Activated gamma-delta T cell treated with Interleukin-2 at 50 U/mL for 16 hours (primary cell): Measurements from ENCODE around the gene ERGIC1.
"Not testable (repeated sequence)": the region's sequence is repeated elsewhere in the genome, so short reads cannot be mapped to it uniquely, and the experiment has no call there.

ENCODE experiments used
- DNase-seq: peaks from one replicate; pipeline ENCODE4 v3.0.0-alpha.2; 2020

Gene ERGIC1

DNA sequence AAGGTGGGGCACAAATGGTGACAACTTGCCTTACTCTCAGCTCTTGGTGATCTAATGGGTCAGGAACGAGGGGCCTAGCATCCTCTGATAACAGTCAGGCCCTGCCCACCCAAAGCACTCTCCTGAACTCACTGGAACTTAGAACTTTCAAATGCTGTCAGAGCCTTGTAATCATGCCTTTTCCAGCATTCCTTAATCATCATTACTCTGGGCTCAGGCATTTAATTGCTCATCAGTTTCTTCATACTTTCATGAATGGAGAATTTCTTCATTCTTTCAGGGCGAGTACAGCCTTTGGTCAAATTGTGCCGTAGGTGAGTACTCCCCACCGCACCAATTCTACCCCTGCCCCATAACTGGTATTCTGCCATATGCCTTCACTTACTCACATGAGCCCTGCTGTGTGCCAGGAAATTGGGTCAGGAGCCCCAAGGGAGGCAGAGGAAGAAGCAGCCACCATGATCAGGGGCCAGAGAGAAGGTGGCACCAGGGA, 32.8 kb upstream of the ERGIC1 start:
- DNase-seq = no peak

DNA sequence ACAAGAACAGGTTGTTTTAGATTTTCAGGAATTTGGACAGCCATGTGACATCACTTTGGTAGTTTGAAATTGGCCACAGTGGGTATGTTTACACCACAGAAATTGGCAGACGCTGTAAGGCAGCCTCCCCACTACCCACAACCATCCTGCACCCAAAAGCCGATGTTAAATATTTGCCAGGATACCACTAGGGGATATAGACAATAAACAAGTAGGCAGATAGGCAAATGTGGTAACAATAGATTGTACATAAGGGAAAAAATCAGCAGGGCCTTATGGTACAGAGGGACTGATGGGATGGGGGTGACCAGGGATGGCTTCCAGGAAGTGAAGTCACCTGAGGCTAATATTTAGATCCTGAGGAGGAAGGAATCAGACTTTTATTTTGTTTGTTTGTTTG, 31.9 kb upstream of the ERGIC1 start:
- DNase-seq = no peak

DNA sequence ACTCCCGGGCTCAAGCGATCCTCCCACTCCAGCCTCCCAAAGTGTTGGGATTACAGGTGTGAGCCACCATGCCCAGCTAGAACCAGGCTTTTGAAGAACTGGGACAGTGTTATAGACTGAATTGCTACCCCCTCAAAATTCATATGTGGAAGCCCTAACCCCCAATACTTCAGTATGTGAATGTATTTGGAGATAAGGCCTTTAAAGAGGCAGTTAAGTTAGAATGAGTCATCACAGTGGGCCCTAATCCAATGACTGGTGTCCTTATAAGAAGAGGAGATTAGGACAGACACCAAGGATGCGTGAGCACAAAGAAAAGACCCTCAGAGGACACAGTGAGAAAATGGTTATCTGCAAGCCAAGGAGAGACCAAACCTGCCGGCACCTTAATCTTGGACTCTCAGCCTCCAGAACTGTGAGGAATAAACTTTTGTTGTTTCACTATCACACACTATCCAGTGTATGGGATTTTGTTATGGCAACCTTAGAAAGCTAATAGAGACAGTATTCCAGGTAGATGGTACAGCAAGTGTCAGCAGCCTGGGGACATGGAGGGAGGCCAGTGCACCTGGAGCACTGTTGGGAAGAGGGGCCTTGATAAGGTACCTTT, 31.4 kb upstream of the ERGIC1 start:
- DNase-seq = no peak

DNA sequence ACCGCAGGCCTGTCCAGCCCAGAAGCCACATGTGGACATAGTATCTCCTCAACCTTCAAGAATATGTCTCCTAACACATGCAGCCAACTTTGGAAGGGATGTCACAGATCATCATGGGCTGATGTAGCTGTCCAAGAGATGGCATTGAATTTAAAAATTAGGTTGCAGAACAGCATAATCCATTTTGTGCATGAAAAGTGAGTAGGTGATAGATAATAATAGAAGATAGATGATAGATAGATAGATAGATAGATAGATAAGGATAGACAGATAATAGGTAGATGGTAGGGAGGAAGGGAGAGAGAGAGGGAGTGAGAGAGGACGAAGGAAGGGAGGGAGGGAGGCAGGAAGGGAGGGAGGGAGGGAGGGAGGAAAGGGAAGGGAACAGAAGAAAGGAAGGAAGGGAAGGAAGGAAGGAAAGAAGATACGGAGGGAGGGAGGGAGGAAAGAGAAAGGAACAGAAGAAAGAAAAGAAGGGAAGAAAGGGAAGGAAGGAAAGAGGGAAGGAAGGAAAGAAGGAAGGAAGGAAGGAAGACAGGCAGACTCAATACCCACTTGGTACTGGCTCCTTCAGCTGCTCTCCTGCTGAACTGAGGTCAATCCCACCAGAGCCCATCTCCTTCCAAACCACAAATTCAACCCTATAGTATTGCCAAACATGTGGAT, 28.9 kb upstream of the ERGIC1 start:
- DNase-seq = no peak

DNA sequence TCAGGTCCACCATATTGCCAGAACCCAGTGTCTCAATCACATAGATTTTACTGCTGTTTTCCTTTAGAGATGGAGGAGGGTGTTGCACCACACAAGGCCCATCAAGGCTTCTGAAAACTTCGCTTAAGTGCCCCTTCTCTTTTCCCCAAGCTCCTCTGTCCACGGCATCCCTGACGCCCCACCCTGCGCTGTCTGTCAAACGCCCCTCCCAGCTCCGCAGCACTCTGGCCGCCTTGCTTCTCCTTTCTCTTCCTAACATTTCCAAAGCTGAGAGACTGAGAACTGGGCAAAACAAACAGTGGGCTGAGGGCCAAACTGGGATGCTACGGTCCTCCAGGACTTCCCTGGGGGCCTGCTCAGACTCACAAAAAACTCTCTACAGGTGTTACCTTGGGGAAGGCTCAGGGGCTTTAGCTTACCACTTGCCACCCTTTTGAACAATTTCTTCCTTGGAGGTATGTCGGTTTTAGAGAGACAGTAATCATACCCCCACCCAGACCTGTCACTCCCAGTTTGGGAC, 28.3 kb upstream of the ERGIC1 start:
- DNase-seq = no peak

DNA sequence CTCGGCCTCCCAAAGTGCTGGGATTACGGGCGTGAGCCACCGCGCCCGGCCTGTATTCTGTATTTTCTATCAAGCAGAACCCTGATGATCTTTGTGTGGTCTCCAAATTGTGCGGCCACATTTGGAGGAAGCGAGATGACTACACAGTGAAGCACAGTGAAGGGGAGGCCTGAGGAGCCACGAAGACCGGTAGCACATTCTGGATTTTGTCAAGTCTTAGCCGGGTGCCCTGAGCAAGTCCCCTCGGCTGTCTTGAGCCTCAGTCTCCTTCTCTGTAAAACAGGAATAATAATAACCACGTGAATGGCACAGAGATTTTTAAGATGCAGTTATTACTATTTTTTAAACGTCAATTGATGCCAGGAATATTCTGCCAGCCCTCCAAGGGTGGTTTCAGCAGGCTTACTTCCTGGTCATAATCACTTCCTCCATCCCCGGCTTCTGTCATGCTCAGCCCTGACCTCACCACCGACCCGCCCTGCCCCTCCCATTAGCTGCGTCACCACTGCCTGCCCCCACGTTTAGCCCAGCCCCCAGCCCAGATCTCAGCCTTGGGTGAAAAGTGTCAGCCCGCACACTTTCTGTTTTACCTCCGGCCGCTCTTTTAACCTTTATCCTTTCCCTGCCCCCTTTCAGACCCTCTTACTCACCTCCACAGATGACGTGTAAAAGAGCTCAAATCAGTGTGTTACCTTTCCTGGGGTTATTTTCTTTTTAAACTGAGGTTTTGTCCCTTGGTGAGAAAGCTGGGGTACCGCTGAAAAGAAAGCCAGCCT, 27.0 kb upstream of the ERGIC1 start:
- DNase-seq = peak; percentile 81

DNA sequence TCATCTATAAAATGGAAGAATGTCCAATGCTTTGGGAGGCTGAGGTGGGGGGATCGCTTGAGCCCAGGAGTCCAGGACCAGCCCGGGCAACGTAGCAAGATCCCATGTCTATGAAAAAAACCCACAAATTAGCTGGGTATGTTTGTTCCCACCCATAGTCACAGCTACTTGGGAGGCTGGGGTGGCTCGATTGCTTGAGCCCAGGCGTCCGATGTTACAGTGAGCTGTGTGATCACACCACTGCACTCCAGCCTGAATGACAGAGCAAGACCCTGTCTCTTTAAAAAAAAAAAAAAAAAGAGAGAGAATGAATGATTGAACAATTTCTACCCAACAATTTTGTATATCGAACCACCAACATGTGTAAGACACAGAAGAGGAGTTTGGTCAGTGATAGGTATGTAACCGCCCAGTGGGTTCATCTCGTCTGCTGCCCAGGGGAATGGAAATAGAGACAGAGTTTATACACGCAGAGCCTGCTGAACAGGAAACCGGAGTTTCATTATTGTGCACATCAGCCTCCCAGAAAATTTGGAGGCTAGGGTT, 26.2 kb upstream of the ERGIC1 start:
- DNase-seq = no peak

DNA sequence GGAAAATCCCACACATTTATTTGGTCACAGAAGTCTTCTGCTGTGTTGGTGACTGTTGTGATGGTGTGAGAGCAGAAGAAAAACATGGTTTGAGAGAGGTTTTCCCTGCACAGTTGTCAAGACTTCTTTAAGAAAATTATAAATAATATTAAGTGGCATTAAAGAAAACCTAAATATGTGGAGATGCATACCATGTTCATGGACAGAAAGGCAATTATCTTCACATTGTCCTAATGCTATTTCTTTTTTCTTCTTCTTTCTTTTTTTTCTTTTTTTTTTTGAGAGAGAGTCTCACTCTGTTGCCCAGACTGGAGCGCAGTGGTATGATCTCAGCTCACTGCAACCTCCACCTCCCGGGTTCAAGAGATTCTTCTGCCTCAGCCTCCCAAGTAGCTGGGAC, 24.3 kb upstream of the ERGIC1 start:
- no peak for DNase-seq

DNA sequence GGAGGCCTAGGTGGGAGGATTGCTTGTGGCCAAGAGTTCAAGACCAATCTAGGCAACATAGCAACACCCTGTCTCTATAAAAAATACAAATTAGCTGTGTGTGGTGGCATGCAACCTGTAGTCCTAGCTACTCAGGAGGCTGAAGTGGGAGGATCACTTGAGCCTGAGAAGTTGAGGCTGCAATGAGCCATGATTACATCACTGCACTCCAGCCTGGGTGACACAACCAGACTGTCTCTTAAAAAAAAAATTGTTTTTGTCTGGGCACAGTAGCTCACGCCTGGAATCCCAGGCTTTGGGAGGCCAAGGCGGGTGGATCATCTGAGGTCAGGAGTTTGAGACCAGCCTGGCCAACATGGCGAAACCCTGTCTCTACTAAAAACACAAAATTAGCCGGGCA, 23.1 kb upstream of the ERGIC1 start:
- not testable (repeated sequence) for DNase-seq

DNA sequence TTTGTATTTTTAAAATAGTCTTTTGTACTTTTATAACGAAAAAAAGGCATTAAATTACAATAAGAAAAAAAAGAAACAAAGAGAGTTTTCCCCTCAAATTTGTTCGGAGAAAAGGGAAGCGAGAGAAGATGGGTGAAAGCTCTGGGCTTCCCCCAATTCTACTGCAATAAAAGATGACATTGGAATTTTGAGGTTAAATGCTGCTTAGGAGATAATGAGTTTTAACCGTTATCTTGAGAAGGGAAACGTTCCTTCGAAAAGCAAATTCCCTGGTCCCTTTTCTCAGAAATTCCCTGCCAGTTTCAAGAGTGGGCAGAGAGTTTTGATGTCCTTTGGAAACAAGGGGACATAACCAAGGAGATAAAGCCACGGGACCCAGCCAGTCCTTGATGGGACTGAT, 18.4 kb upstream of the ERGIC1 start:
- DNase-seq = no peak

DNA sequence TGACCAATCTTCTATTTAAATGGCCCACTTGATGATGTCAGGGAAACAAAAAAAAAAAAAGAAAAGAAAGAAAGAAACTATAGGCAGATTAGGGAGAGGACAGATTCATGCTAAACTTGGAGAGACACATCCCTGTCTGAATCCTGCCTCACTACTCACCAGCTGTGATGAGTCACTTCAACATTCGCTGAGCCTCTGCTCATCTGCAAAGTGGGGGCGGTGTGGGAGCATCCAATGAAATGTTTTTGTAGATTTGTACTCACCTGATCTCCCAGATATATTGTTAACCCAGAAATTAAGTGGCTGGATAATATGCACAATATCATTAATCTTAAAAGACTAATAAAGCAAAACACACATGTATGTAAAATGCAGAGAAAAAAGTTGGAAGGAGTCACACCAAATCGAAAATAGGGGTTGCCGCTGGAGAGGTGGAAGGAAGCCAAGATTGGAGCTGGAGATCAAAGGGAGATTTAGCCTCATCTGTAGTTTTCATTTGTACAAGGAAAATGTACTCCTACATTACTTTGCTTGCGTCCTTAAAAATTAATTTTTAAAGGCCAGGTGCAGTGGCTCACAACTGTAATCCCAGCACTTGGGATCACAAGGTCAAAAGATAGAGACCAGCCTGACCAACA, 17.0 kb upstream of the ERGIC1 start:
- DNase-seq = no peak

DNA sequence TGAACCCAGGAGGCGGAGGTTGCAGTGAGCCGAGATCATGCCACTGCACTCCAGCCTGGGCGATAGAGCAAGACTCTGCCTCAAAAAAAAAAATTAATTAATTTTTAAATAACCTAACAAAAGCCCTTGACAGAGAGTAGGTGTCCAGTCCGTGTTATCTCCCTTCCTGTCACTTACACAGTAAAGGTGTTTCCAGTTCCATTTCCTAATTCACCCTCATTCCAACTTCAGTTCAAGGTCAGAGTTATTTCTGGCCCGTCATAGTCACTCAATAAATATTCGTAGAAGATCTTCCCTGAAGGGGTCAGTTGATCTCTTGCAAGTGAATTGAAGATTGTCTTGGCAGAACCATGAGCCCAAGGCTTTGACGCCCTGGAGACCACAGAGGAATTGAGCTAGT, 16.4 kb upstream of the ERGIC1 start:
- DNase-seq = no peak

DNA sequence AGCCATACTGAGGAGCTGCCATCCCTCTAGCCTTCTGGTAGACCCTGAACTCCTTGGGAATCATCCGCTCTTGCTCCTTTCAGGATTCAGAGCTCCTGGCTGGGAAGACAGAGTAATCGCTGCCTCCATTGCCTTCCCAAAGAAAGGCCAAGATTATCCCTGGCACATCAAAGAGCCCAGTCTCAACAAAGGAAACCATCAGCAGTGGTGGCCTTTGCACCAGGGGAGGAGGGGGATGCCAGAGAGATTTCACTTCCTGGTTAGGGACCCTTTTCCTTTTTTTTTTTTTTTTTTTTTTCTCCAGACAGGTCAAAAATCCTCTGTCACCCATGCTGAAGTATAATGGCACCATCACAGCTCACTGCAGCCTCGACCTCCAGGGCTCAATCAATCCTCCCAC, 16.0 kb upstream of the ERGIC1 start:
- no peak for DNase-seq

DNA sequence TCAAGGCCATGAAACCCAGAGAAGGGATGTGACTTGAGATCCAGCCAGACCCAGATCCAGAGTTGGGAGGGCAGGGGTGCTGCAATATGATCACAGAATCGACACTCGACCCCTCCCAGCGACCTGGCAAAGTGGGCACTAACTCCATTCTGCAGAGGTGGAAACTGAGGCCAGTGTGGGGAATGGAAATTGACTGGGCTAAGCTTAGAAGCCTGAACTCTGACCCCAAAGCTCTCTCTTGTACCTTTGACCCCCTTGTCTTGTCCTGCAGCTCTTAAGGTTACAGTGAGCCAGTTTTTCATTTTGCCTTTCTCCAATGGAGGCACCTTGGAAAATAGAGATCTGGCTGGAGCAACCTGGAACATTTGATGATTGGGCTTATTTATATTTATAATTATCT, 14.5 kb upstream of the ERGIC1 start:
- no peak for DNase-seq

DNA sequence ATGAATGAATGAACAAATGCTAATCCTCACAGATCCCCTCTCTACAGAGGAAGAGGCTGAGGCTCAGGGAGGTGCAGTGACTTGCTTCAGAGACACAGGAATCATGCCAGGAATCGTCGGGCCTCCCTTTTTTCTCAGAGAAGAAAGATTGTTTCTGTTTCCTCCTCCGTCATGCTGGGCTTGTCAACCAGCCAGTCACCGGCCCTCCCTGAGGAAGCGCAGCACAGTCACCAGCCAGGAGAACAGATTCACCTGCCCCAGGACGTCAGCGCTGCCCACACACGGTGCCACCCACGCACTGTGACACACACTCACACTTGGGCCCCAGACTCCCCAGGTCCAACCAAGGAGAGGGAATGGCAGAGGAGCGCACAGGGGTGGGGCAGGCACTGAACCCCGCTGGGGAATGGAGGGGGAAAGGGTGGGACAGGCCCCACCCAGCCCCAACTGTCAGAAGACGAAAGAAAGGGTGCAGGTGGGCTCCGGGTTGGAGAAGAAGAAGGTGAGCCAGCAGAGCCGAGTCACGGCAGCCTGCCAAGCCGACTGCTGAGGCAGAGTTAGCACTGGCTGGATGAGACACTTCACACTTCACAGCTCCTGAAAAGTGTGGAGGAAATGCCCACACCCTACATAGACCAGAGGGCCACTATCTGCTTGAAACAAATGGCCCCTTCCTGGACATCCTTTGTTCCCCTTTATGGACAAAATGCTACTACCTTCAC, 13.8 kb upstream of the ERGIC1 start:
- DNase-seq = no peak

DNA sequence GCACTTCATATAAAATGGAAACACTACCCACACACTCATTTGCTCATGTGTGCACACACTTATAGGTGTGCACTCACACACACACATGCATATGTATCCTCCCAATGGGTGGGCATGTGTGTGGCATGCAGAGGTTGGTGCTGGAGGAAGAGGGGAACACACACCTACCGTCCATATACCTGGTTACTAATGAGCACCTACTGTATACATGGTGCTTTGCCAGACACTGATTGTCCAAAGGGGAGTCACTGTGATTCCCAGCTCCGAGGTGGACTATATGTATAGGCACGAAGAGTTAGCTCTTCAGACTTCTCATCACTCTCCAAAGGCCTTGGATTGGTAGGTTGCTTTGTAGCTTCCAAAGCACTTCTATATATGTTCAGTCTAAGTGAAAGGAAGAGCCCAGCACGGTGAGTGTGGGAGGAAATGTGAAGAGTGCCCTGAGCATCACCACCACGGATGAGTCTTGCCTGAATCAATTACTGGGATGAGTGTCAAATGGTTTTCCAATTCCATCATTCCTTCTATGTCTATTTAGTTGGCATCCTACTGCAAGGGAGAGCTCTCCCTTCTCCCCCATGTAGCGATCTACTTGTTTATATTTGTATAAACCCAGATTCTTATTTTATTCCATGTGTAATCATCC, 12.6 kb upstream of the ERGIC1 start:
- no peak for DNase-seq

DNA sequence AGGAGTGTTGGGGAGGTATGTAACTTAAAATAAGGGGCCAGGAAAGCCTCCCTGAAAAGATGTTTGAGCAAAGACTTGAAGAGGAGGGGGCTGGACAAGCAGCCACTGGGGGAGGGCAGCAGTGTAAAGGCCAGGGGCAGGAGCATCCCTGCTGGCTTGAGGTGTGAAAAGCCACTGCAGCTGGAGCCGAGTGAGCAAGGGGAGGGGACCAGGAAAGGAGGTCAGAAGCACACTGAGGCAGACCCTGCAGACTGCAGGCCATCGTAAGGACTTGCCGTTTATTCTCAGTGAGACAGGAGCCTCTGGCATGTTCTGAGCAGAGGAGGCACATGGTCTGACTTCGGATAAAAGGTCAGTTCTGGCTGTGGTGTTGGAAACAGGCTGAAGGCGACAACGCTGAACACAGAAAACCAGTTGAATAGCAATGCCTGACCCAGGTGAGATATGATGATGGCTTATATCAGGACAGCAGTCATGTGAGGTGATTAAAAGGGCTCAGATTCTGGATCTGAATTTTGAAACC, 10.2 kb upstream of the ERGIC1 start:
- DNase-seq = no peak

DNA sequence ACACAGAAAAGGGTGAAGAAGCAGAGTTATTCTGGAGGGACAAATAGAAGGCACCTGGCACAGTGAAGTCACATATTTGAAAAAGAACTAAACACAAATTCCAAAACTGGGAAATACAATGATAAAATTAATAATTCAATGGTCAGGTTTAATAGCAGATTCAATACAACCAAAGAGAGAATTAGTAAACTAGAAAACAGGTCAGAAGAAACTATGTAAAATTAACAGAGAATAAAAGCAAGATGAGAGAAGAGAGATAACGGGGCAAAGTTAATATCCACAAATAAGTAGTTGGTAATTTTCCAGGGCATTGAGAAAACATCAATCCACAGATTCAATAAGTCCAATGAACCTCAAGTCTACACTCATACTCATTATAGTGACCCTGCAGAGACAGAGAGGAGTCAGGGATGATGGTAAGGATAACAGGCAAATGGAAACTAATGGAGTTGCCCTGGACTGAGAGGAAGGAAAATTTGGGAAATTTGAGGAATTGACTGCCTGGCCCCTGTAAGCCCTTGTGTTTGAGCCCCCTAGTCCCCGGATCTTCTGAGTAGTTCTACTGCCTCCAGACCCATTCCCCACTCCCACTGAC, 8.3 kb upstream of the ERGIC1 start:
- no peak for DNase-seq

DNA sequence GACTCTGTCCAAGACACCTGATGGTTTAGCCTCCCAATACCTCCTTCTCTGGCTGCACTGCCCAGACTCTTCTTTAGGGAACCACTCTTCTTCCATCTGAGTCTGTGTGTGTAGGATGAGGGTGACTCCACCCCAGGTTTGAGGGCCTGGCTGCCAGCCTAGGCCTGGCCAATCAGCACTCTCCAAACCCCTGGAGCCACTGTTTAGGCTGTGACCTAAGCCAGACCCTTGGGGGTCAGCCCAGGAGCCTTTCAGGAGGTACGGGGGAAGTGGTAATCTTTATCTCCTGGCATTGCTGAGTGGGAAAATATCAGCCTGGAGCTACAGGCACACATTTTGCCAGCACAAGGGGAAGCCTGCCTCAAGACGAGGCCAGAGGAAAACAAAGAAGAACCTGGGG, 6.2 kb upstream of the ERGIC1 start:
- no peak for DNase-seq

DNA sequence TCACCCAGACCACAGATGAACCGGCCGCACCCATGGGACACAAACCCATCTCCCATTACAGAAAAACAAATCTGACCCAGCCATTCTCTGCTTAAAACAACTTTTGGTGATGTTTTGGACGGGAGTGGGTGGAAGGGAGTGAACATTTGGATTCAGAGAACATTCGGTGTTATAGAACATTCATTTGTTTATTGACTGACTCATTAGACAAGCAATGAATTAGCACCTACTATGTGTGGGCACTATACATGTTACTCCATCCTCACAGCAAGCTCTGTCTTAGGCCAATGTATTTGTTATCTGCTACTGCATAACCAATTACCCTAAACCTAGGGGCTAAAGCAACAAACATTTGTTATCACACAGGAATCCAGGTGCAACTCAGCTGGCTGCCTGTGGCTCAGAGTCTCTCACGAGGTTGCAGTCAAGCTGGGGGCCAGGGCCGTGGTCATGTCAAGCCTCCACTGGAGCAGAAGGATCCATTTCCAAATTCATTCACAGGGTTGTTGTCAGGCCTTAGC, 5.1 kb upstream of the ERGIC1 start:
- no peak for DNase-seq

DNA sequence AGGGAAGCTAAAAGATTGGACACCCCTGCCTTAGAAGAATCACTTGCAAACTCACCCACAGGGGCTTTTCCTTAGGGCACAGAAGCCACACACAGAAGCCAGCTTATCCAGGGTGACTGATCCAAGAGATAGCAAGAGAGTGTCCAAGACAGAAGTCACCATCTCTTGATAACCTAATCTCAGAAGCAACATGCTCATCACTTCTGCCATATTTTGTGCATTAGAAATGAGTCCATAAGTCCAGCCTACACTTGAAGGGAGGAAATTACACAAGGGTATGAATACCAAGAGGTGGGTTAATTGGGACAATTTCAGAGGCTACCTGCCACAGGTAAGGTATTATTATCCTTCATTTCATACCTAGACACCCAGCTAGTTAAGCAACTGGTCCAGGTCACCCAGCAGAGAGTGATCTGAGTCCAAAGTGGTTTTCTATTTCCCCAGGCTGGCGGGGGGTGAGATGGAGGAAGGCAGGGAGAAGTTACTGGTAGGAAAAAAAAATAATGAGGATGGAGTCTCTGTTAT, 3.7 kb upstream of the ERGIC1 start:
- no peak for DNase-seq
